Urinary bladder (tissue), 4 donors: ENCODE data around the gene STMP1. TPM values are rescaled to one million over a fixed set of nuclear protein-coding genes. Genes with fewer than 3 reads are reported as not detected.
A peak's percentile ranks its signal among the peaks of the same experiment; 100 is the strongest.
"Not testable (repeated sequence)": the region's sequence is repeated elsewhere in the genome, so short reads cannot be mapped to it uniquely, and the experiment has no call there.

Experiments
- DNase-seq: peaks from one replicate; pipeline ENCODE4 v3.0.0-alpha.2; 2015; ENCODE audit errors: extremely low spot score
- H3K27ac ChIP-seq: one replicate; pipeline ENCODE4 v1.5.1; 2013; ENCODE audit warnings: low read depth, mild to moderate bottlenecking, moderate library complexity
- H3K36me3 ChIP-seq: one replicate; pipeline ENCODE4 v1.6.1; 2013; ENCODE audit warnings: mild to moderate bottlenecking, moderate library complexity; ENCODE audit not compliant: insufficient read depth
- H3K4me1 ChIP-seq: one replicate; pipeline ENCODE4 v1.6.1; 2013; ENCODE audit warnings: mild to moderate bottlenecking, moderate library complexity; ENCODE audit not compliant: insufficient read depth
- H3K4me3 ChIP-seq: one replicate; pipeline ENCODE4 v1.5.1; 2013; ENCODE audit warnings: low read depth, low read length
- WGBS: extraction: QIAGEN DNeasy Blood & Tissue Kit; methylation state at CpG from one replicate; pipeline ENCODE4 v1.1.7; 2013; 5-methylcytosine and 5-hydroxymethylcytosine counted together
- polyA plus RNA-seq: library from polyadenylated mRNA; stranded (reverse); fragments of 200-250 nt; gene quantifications from one replicate; pipeline ENCODE4 v1.2.3, GENCODE V29; 2013
- total RNA-seq: library from RNA; depleted of rRNA; stranded (reverse); fragments of >200 nt; gene quantifications from one replicate; pipeline ENCODE4 v1.2.3, GENCODE V29; 2014
- donor health status: healthy with polysubstance abuse.
- donor health status: healthy.

Gene STMP1
- 36.7 TPM for total RNA-seq
- polyA plus RNA-seq = 34.2 TPM

- Histone ChIP-seq H3K27ac (peak within 1 kb of the TSS; percentile 87), H3K36me3 (no peaks in the 10 kb centered on the region), H3K4me3 (peak within 1 kb of the TSS; percentile 79), H3K4me1 (no peaks in the 10 kb centered on the region)
- DNase-seq = peak; percentile 81
- WGBS = under 1% methylated on average over 60 of the region's 60 CpGs
These were observed at the start of gene STMP1 for GRCh38 chr7:135662373-135663114. Gene STMP1 (plus strand): TSS chr7:135662514.

GRCh38 chr7:135616136-135616535 lies 46.2 kb upstream of the STMP1 start:
- H3K4me3 ChIP-seq = no peak overlapping the region
- no peak for DNase-seq
- peaks cover 4% of the 10 kb centered on the region for H3K36me3 ChIP-seq
- H3K27ac ChIP-seq = no peak overlapping the region
- 98% methylated on average over 1 of the region's 1 CpG for WGBS
- H3K4me1 ChIP-seq = no peaks in the 10 kb centered on the region

GRCh38 chr7:135617781-135618180 lies 44.5 kb upstream of the STMP1 start:
- 90% methylated on average over 2 of the region's 2 CpGs for WGBS
- DNase-seq = no peak
- Histone ChIP-seq H3K4me3 (no peak overlapping the region), H3K36me3 (peaks cover 4% of the 10 kb centered on the region), H3K27ac (no peak overlapping the region), H3K4me1 (no peaks in the 10 kb centered on the region)

GRCh38 chr7:135618510-135618909 lies 43.8 kb upstream of the STMP1 start:
- 85% methylated on average over 7 of the region's 7 CpGs for WGBS
- Histone ChIP-seq H3K4me3 (no peak overlapping the region), H3K4me1 (no peaks in the 10 kb centered on the region), H3K27ac (no peak overlapping the region), H3K36me3 (peaks cover 4% of the 10 kb centered on the region)
- no peak for DNase-seq

GRCh38 chr7:135620447-135620846 lies 41.9 kb upstream of the STMP1 start:
- 97% methylated on average over 2 of the region's 2 CpGs for WGBS
- Histone ChIP-seq H3K36me3 (peaks cover 5% of the 10 kb centered on the region), H3K4me1 (no peaks in the 10 kb centered on the region), H3K4me3 (no peak overlapping the region), H3K27ac (no peak overlapping the region)
- no peak for DNase-seq

GRCh38 chr7:135620980-135621850 lies 41.1 kb upstream of the STMP1 start:
- H3K27ac ChIP-seq = no peak overlapping the region
- no peaks in the 10 kb centered on the region for H3K4me1 ChIP-seq
- 55% methylated on average over 1 of the region's 1 CpG for WGBS
- H3K36me3 ChIP-seq = peaks cover 10% of the 10 kb centered on the region
- DNase-seq = peak; percentile 58
- no peak overlapping the region for H3K4me3 ChIP-seq

- Histone ChIP-seq H3K4me3 (no peak overlapping the region), H3K27ac (no peak overlapping the region), H3K36me3 (peaks cover 3% of the 10 kb centered on the region), H3K4me1 (no peaks in the 10 kb centered on the region)
- DNase-seq = no peak
- WGBS = 96% methylated on average over 7 of the region's 7 CpGs
These were observed 28.0 kb upstream of the STMP1 start for GRCh38 chr7:135634191-135634878.

GRCh38 chr7:135639690-135640089 lies 22.6 kb upstream of the STMP1 start:
- H3K36me3 ChIP-seq, H3K4me1 ChIP-seq, H3K27ac ChIP-seq, DNase-seq, H3K4me3 ChIP-seq: not testable (repeated sequence)

GRCh38 chr7:135644154-135644553 lies 18.2 kb upstream of the STMP1 start:
- H3K36me3 ChIP-seq = peaks cover 2% of the 10 kb centered on the region
- no peaks in the 10 kb centered on the region for H3K4me1 ChIP-seq
- H3K4me3 ChIP-seq = no peak overlapping the region
- WGBS = 90% methylated on average over 3 of the region's 3 CpGs
- DNase-seq = no peak
- H3K27ac ChIP-seq = no peak overlapping the region

GRCh38 chr7:135644729-135645128 lies 17.6 kb upstream of the STMP1 start:
- DNase-seq = no peak
- WGBS = 76% methylated on average over 3 of the region's 3 CpGs
- no peak overlapping the region for H3K4me3 ChIP-seq
- H3K4me1 ChIP-seq = no peaks in the 10 kb centered on the region
- peaks cover 2% of the 10 kb centered on the region for H3K36me3 ChIP-seq
- no peak overlapping the region for H3K27ac ChIP-seq

GRCh38 chr7:135645296-135645904 lies 16.9 kb upstream of the STMP1 start:
- Histone ChIP-seq H3K4me3 (no peak overlapping the region), H3K4me1 (no peaks in the 10 kb centered on the region), H3K36me3 (peaks cover 2% of the 10 kb centered on the region), H3K27ac (no peak overlapping the region)
- WGBS = 41% methylated on average over 6 of the region's 6 CpGs
- peak; percentile 18 for DNase-seq

- 89% methylated on average over 1 of the region's 1 CpG for WGBS
- DNase-seq = no peak
- H3K4me1 ChIP-seq = no peaks in the 10 kb centered on the region
- H3K4me3 ChIP-seq = no peak overlapping the region
- no peak overlapping the region for H3K27ac ChIP-seq
- H3K36me3 ChIP-seq = no peaks in the 10 kb centered on the region
These were observed 14.6 kb upstream of the STMP1 start for GRCh38 chr7:135647755-135648154.

GRCh38 chr7:135648235-135648634 lies 14.1 kb upstream of the STMP1 start:
- WGBS = 88% methylated on average over 7 of the region's 7 CpGs
- no peak for DNase-seq
- Histone ChIP-seq H3K4me1 (no peaks in the 10 kb centered on the region), H3K27ac (no peak overlapping the region), H3K36me3 (no peaks in the 10 kb centered on the region), H3K4me3 (no peak overlapping the region)
